ENCODE measurements around the gene APC2. TPM values are rescaled to one million over a fixed set of nuclear protein-coding genes. Genes with fewer than 3 reads are reported as not detected.

The APC2 gene
- polyA plus RNA-seq, 1 donor from 2014 or later: 50.5 TPM

GRCh38 chr19:1447944-1448343 is 2.0 kb upstream of the APC2 start:
- H3K27ac ChIP-seq (ENCODE audit: low read length): peak overlapping the region; percentile 86
- peak overlapping the region; percentile 77 for H3K4me3 ChIP-seq (ENCODE audit: low read length)
- H3F3A ChIP-seq (ENCODE audit: insufficient read depth, low read length, poor library complexity, severe bottlenecking): peaks cover 4% of the 10 kb centered on the region
- no peaks in the 10 kb centered on the region for H4K20me1 ChIP-seq (ENCODE audit: insufficient read depth)
- TF ChIP-seq POLR2AphosphoS5 (IDR thresholded peaks at IDR 0.05): no peak
- TF ChIP-seq REST (IDR thresholded peaks at IDR 0.05; ENCODE audit: borderline replicate concordance): no peak
- TF ChIP-seq RAD21 (conservative IDR thresholded peaks at IDR 0.05): no peak
- no peak for TF ChIP-seq CTCF (IDR thresholded peaks at IDR 0.05; ENCODE audit: poor library complexity, severe bottlenecking)
- no peak for TF ChIP-seq SMC3 (conservative IDR thresholded peaks at IDR 0.05; ENCODE audit: poor library complexity)
- TF ChIP-seq TAF1 (IDR thresholded peaks at IDR 0.05; ENCODE audit: low read depth): no peak
- TF ChIP-seq EZH2 (IDR thresholded peaks at IDR 0.05; ENCODE audit: borderline replicate concordance, insufficient read depth, low read length, poor library complexity, severe bottlenecking): no peak
- TF ChIP-seq EP300 (conservative IDR thresholded peaks at IDR 0.05; ENCODE audit: poor library complexity, severe bottlenecking): no peak
- TF ChIP-seq MXI1 (conservative IDR thresholded peaks at IDR 0.05; ENCODE audit: poor library complexity, severe bottlenecking): no peak
- H3K9me2 ChIP-seq (ENCODE audit: insufficient read depth, low read length): no peaks in the 10 kb centered on the region
- no peaks in the 10 kb centered on the region for H3K9me3 ChIP-seq (ENCODE audit: low read length)
- no peak overlapping the region for H2AFZ ChIP-seq (ENCODE audit: low read depth, low read length)
- H3K4me2 ChIP-seq (ENCODE audit: low read length): no peak overlapping the region
- no peaks in the 10 kb centered on the region for H3K36me3 ChIP-seq (ENCODE audit: insufficient read depth, low read length)
- peaks cover 58% of the 10 kb centered on the region for H3K79me2 ChIP-seq (replicated peaks; ENCODE audit: insufficient read depth, low read length)
- no peaks in the 10 kb centered on the region for H3K27me3 ChIP-seq (ENCODE audit: insufficient read depth, low read depth, low read length)
- peak overlapping the region; percentile 80 for H3K9ac ChIP-seq (ENCODE audit: low read length)

- peak overlapping the region; percentile 99 for H3K9ac ChIP-seq (ENCODE audit: low read length)
These were observed 1.1 kb downstream of the APC2 start for GRCh38 chr19:1450735-1451731.

More at GRCh38 chr19:1450735-1451731, 1.1 kb downstream of the APC2 start:
- Histone ChIP-seq H3K79me2 (replicated peaks; ENCODE audit: insufficient read depth, low read length) (peaks cover 84% of the 10 kb centered on the region), H3K36me3 (ENCODE audit: insufficient read depth, low read length) (peaks cover 4% of the 10 kb centered on the region), H3K9me2 (ENCODE audit: insufficient read depth, low read length) (no peaks in the 10 kb centered on the region), H3K27me3 (ENCODE audit: insufficient read depth, low read depth, low read length) (no peaks in the 10 kb centered on the region), H3F3A (ENCODE audit: insufficient read depth, low read length, poor library complexity, severe bottlenecking) (no peaks in the 10 kb centered on the region), H4K20me1 (ENCODE audit: insufficient read depth) (peaks cover 8% of the 10 kb centered on the region), H3K9me3 (ENCODE audit: low read length) (no peaks in the 10 kb centered on the region), H3K27ac (ENCODE audit: low read length) (peak overlapping the region; percentile 98), H3K4me2 (ENCODE audit: low read length) (peak overlapping the region; percentile 97), H2AFZ (ENCODE audit: low read depth, low read length) (no peak overlapping the region), H3K4me3 (ENCODE audit: low read length) (peak overlapping the region; percentile 77)
- TF ChIP-seq RAD21 (conservative IDR thresholded peaks at IDR 0.05): no peak
- no peak for TF ChIP-seq TAF1 (IDR thresholded peaks at IDR 0.05; ENCODE audit: low read depth)
- no peak for TF ChIP-seq POLR2AphosphoS5 (IDR thresholded peaks at IDR 0.05)
- no peak for TF ChIP-seq MXI1 (conservative IDR thresholded peaks at IDR 0.05; ENCODE audit: poor library complexity, severe bottlenecking)
- TF ChIP-seq EZH2 (IDR thresholded peaks at IDR 0.05; ENCODE audit: borderline replicate concordance, insufficient read depth, low read length, poor library complexity, severe bottlenecking): no peak
- TF ChIP-seq SMC3 (conservative IDR thresholded peaks at IDR 0.05; ENCODE audit: poor library complexity): no peak
- no peak for TF ChIP-seq REST (IDR thresholded peaks at IDR 0.05; ENCODE audit: borderline replicate concordance)
- TF ChIP-seq CTCF (IDR thresholded peaks at IDR 0.05; ENCODE audit: poor library complexity, severe bottlenecking): no peak
- no peak for TF ChIP-seq EP300 (conservative IDR thresholded peaks at IDR 0.05; ENCODE audit: poor library complexity, severe bottlenecking)

Measured in neural cell (in vitro differentiated cells).